ENCODE data around the gene ITGB6.
"Not testable (repeated sequence)": the region's sequence is repeated elsewhere in the genome, so short reads cannot be mapped to it uniquely, and the experiment has no call there.

GRCh38 chr2:160180690-160181089 is 19.4 kb downstream of the ITGB6 start:
- TF ChIP-seq CTCF (IDR thresholded peaks at IDR 0.05; ENCODE audit: low read length); EZH2 (IDR thresholded peaks at IDR 0.05; ENCODE audit: borderline replicate concordance, low read length): not testable (repeated sequence)

All from OCI-LY1 (cell line).